MM.1S (cell line): Measurements from ENCODE around the gene CAB39.

Experiments
- CTCF ChIP-seq: fragments of 300-600 bp; sonication (generic); IDR thresholded peaks from 2 replicates; pipeline ENCODE4 v1.5.1; 2016; ENCODE audit warnings: antibody characterized with exemption, low read length, mixed read lengths
- EZH2 ChIP-seq: fragments of 300-600 bp; sonication (generic); optimal IDR thresholded peaks from 2 replicates; pipeline ENCODE3; 2017; ENCODE audit warnings: low read depth, mild to moderate bottlenecking, antibody characterized with exemption, low read length, mixed read lengths
- EZH2phosphoT487 ChIP-seq: fragments of 300-600 bp; sonication (generic); IDR thresholded peaks from 2 replicates; pipeline ENCODE4 v1.6.1; 2018; ENCODE audit warnings: antibody characterized with exemption, low read length

- TF ChIP-seq CTCF (no peak), EZH2 (no peak), EZH2phosphoT487 (no peak)
Measured at GRCh38 chr2:230764346-230764745, 51.7 kb downstream of the CAB39 start.
